ENCODE data around the gene SLC39A7.

- TF ChIP-seq CTCF (IDR thresholded peaks at IDR 0.05; ENCODE audit: low read depth, low read length, poor library complexity, severe bottlenecking), result no peak
- no peak for TF ChIP-seq EZH2phosphoT487 (IDR thresholded peaks at IDR 0.05; ENCODE audit: borderline replicate concordance, low read length)
These were observed 49.3 kb downstream of the SLC39A7 start for GRCh38 chr6:33249732-33250630.
